ENCODE results near the gene NPHP4. TPM values are rescaled to one million over a fixed set of nuclear protein-coding genes. Genes with fewer than 3 reads are reported as not detected.
A peak's percentile ranks its signal among the peaks of the same experiment; 100 is the strongest.

Gene NPHP4
- total and polyA plus RNA-seq, 9 of the 15 experiments (the other 6 are each of a cell fraction or from before 2014, with no cell fraction given) = 0.52 to 26.2 (median 6.7) TPM

GRCh38 chr1:5983361-5984103 lies 8.7 kb downstream of the NPHP4 start (continued):
- TF ChIP-seq RBBP5 (IDR thresholded peaks at IDR 0.05; ENCODE audit: borderline replicate concordance, insufficient read depth, low read length, poor library complexity, severe bottlenecking) (no peak), ZNF586 (CRISPR knock-in tag; conservative IDR thresholded peaks at IDR 0.05) (no peak), ZZZ3 (IDR thresholded peaks at IDR 0.05) (no peak), SAFB2 (IDR thresholded peaks at IDR 0.05; ENCODE audit: borderline replicate concordance, low read depth, low read length, severe bottlenecking) (no peak), SMARCA5 (IDR thresholded peaks at IDR 0.05) (no peak), DIDO1 (tag; IDR thresholded peaks at IDR 0.05; ENCODE audit: low read depth) (no peak), GATA2 (CRISPR knock-in tag; IDR thresholded peaks at IDR 0.05) (no peak), BRD9 (IDR thresholded peaks at IDR 0.05; ENCODE audit: low read depth, partially characterized antibody) (no peak), GTF2E2 (tag; IDR thresholded peaks at IDR 0.05) (no peak), JUND (IDR thresholded peaks at IDR 0.05; ENCODE audit: borderline replicate concordance, low read depth, low read length) (peak; percentile 44; the same call in 1 of the 2 replicates), JUND (tag; IDR thresholded peaks at IDR 0.05; ENCODE audit: borderline replicate concordance, low read depth, low read length) (0 out of 3 replicates have a peak, but pooled peaks have one; percentile 38), ATF7 (IDR thresholded peaks at IDR 0.05) (no peak), ARID1B (IDR thresholded peaks at IDR 0.05) (0 out of 2 replicates have a peak, but pooled peaks have one; percentile 6), ATF3 (IDR thresholded peaks at IDR 0.05) (peak; percentile 62), ATF3 (CRISPR knock-in tag; conservative IDR thresholded peaks at IDR 0.05) (no peak), POLR3A (IDR thresholded peaks at IDR 0.05; ENCODE audit: borderline replicate concordance, extremely low read depth, insufficient read depth, insufficient read length) (no peak), THRAP3 (IDR thresholded peaks at IDR 0.05; ENCODE audit: borderline replicate concordance) (no peak), PPARD (CRISPR knock-in tag; IDR thresholded peaks at IDR 0.05) (no peak), ZNF239 (CRISPR knock-in tag; IDR thresholded peaks at IDR 0.05) (no peak)
- TF ChIP-seq, protein P1, sequence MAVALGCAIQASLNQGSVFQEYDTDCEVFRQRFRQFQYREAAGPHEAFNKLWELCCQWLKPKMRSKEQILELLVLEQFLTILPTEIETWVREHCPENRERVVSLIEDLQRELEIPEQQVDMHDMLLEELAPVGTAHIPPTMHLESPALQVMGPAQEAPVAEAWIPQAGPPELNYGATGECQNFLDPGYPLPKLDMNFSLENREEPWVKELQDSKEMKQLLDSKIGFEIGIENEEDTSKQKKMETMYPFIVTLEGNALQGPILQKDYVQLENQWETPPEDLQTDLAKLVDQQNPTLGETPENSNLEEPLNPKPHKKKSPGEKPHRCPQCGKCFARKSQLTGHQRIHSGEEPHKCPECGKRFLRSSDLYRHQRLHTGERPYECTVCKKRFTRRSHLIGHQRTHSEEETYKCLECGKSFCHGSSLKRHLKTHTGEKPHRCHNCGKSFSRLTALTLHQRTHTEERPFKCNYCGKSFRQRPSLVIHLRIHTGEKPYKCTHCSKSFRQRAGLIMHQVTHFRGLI (CRISPR knock-in tag; IDR thresholded peaks at IDR 0.05) = no peak
